Esophagus muscularis mucosa (tissue), 4 donors: ENCODE results near the gene SARM1. TPM values are rescaled to one million over a fixed set of nuclear protein-coding genes. Genes with fewer than 3 reads are reported as not detected.

Experiments used
- DNase-seq: peaks from one replicate; pipeline ENCODE4 v3.0.0-alpha.2; 2017; ENCODE audit errors: extremely low spot score
- H3K27ac ChIP-seq, 4 donors: fragments of 200-600 bp; sonication (generic); replicated peaks in 1 of 4; 1 replicate in 3 of 4; 2 replicates in 1 of 4; pipeline ENCODE4 v1.5.1; 2016 to 2019; ENCODE audit warnings: mild to moderate bottlenecking in 1 of 4
- H3K27me3 ChIP-seq, 4 donors: fragments of 200-600 bp; sonication (generic); one replicate each; pipeline versions ENCODE4 v1.5.1 to v1.6.0; 2016 to 2019
- H3K36me3 ChIP-seq, 4 donors: fragments of 200-600 bp; sonication (generic); one replicate each; pipeline ENCODE4 v1.5.1; 2016 to 2019
- H3K4me1 ChIP-seq, 4 donors: fragments of 200-600 bp; sonication (generic); one replicate each; pipeline ENCODE4 v1.5.1; 2016 to 2019
- H3K4me3 ChIP-seq, 4 donors: fragments of 200-600 bp; sonication (generic); 1 replicate in 2 of 4; 2 replicates in 2 of 4; pipeline ENCODE4 v1.5.1; 2016 to 2019; ENCODE audit warnings: mild to moderate bottlenecking in 4 of 4, moderate library complexity in 1 of 4
- H3K9me3 ChIP-seq, 4 donors: fragments of 200-600 bp; sonication (generic); 1 replicate in 3 of 4; 2 replicates in 1 of 4; pipeline ENCODE4 v1.5.1; 2016 to 2019
- CTCF ChIP-seq, 3 experiments: fragments of 200-600 bp in 2 of 3; fragments of 450-650 bp in 1 of 3; sonication (generic) in 2 of 3; IDR thresholded peaks; one replicate each; pipeline ENCODE4 v1.5.1; 2017 to 2019; ENCODE audit warnings: antibody characterized with exemption in 3 of 3, mild to moderate bottlenecking in 2 of 3, moderate library complexity in 1 of 3
- EP300 ChIP-seq: sonication (generic); formaldehyde crosslinking; IDR thresholded peaks from one replicate; pipeline ENCODE4 v1.6.1; 2017; ENCODE audit warnings: antibody characterized with exemption
- POLR2A ChIP-seq: fragments of 450-650 bp; IDR thresholded peaks from one replicate; pipeline ENCODE4 v1.6.1; 2017; ENCODE audit warnings: antibody characterized with exemption, moderate library complexity, mild to moderate bottlenecking, low read depth
- POLR2AphosphoS5 ChIP-seq, 2 donors: sonication (generic); formaldehyde crosslinking; IDR thresholded peaks; one replicate each; pipeline ENCODE4 v1.6.1; 2017; ENCODE audit warnings: antibody characterized with exemption in 2 of 2
- WGBS: methylation state at CpG from one replicate; pipeline ENCODE4 v1.1.5; 2018; 5-methylcytosine and 5-hydroxymethylcytosine counted together
- intact Hi-C: fragments of 100-400 bp; cut with DNase I; formaldehyde crosslinking; loops from one replicate; pipeline ENCODE4 v1.15.1; 2023
- total RNA-seq, 4 donors: library from RNA; depleted of rRNA; stranded (reverse); fragments of >200 nt; gene quantifications; one replicate each; pipeline versions ENCODE4 v1.1.0 to v1.2.1, GENCODE V29; 2016

Gene SARM1
- total RNA-seq, 4 donors from 2014 or later: 8.3 to 24.9 (median 13.8) TPM

- no peaks in the 10 kb centered on the region for H3K4me1 ChIP-seq
- intact Hi-C loops: no loop called here
- no peak overlapping the region for H3K4me3 ChIP-seq
- TF ChIP-seq EP300 (no peak), CTCF (IDR thresholded peaks at IDR 0.05) (no peak), POLR2AphosphoS5 (IDR thresholded peaks at IDR 0.05) (no peak), POLR2A (no peak)
- H3K27me3 ChIP-seq: no peaks in the 10 kb centered on the region
- WGBS: 89% methylated on average over 9 of the region's 9 CpGs
- peaks cover 32 to 62% (median 50%) of the 10 kb centered on the region in 4 donors for H3K36me3 ChIP-seq
- H3K27ac ChIP-seq: no peak overlapping the region
- H3K9me3 ChIP-seq: no peaks in the 10 kb centered on the region
- DNase-seq: no peak
These were observed 44.4 kb upstream of the SARM1 start for GRCh38 chr17:28327031-28327607.

- intact Hi-C loops: no loop called here
- H3K4me3 ChIP-seq: no peak overlapping the region
- H3K9me3 ChIP-seq: no peaks in the 10 kb centered on the region
- WGBS: 61% methylated on average over 3 of the region's 3 CpGs
- TF ChIP-seq EP300 (no peak), POLR2A (no peak), POLR2AphosphoS5 (IDR thresholded peaks at IDR 0.05) (no peak)
- peaks cover 32 to 64% (median 51%) of the 10 kb centered on the region in 4 donors for H3K36me3 ChIP-seq
- H3K4me1 ChIP-seq: peaks cover 0 to 2% (median 0%) of the 10 kb centered on the region in 4 donors
- no peaks in the 10 kb centered on the region for H3K27me3 ChIP-seq
- H3K27ac ChIP-seq: no peak overlapping the region
- DNase-seq: no peak
These were observed 43.8 kb upstream of the SARM1 start for GRCh38 chr17:28327709-28328108.

DNA sequence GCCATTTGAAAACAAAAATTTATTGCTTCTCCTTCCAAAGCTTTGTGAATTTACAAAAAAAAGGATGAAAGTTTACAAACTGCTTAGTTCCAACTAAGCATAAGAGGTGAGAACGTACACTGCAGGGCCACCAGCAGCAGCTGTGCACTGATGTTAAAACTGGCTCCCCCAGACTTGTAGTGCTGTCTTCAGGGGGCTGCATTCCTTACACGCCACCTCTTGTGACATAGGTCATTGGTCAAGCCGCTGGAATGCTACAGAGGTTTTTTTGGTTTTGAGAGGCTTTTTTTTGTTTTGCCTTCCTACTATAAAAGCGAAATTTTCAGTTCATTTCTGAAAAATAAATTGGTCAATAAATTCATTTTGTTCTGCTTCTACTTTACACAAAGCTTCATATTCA, 43.2 kb upstream of the SARM1 start:
- Histone ChIP-seq H3K4me3 (no peak overlapping the region), H3K4me1 (peaks cover under 1 to 8% (median 4%) of the 10 kb centered on the region in 4 donors), H3K27ac (no peak overlapping the region), H3K9me3 (no peaks in the 10 kb centered on the region), H3K36me3 (peaks cover 32 to 64% (median 51%) of the 10 kb centered on the region in 4 donors), H3K27me3 (no peaks in the 10 kb centered on the region)
- intact Hi-C loops: no loop called here
- no peak for DNase-seq
- 74% methylated on average over 4 of the region's 4 CpGs for WGBS
- TF ChIP-seq POLR2A (no peak), CTCF (IDR thresholded peaks at IDR 0.05) (no peak), POLR2AphosphoS5 (IDR thresholded peaks at IDR 0.05) (no peak), EP300 (no peak)

- intact Hi-C loops: loop anchor here (10.0 kb wide), 1 partner anchor 286 kb away; the partner anchor contains the start of gene NLK
- Histone ChIP-seq H3K27me3 (no peaks in the 10 kb centered on the region), H3K27ac (no peak overlapping the region), H3K36me3 (peaks cover 32 to 64% (median 51%) of the 10 kb centered on the region in 4 donors), H3K4me1 (peaks cover 16 to 24% (median 19%) of the 10 kb centered on the region in 4 donors), H3K9me3 (no peaks in the 10 kb centered on the region), H3K4me3 (no peak overlapping the region)
- TF ChIP-seq POLR2A (no peak), POLR2AphosphoS5 (IDR thresholded peaks at IDR 0.05) (no peak), EP300 (no peak), CTCF (IDR thresholded peaks at IDR 0.05) (no peak)
- DNase-seq: no peak
- 84% methylated on average over 4 of the region's 5 CpGs for WGBS
These were observed 40.8 kb upstream of the SARM1 start for GRCh38 chr17:28330671-28331070.

- intact Hi-C loops: loop anchor here (10.0 kb wide), 1 partner anchor 287 kb away; the partner anchor contains the start of gene NLK
- 95% methylated on average over 6 of the region's 6 CpGs for WGBS
- Histone ChIP-seq H3K4me3 (no peak overlapping the region), H3K36me3 (peaks cover 32 to 53% (median 51%) of the 10 kb centered on the region in 4 donors), H3K9me3 (no peaks in the 10 kb centered on the region), H3K27ac (no peak overlapping the region), H3K4me1 (peaks cover 23 to 32% (median 30%) of the 10 kb centered on the region in 4 donors), H3K27me3 (no peaks in the 10 kb centered on the region)
- DNase-seq: no peak
- TF ChIP-seq POLR2A (no peak), EP300 (no peak), CTCF (IDR thresholded peaks at IDR 0.05) (no peak), POLR2AphosphoS5 (IDR thresholded peaks at IDR 0.05) (no peak)
These were observed 39.5 kb upstream of the SARM1 start for GRCh38 chr17:28331891-28332420.
